Stimulated activated CD4-positive, alpha-beta T cell treated with anti-CD3 and anti-CD28 coated beads, TNF-alpha, amount 100 ng/mL, for 4 hours (primary cell): ENCODE results near the gene ZFYVE9.
"Not testable (repeated sequence)": the region's sequence is repeated elsewhere in the genome, so short reads cannot be mapped to it uniquely, and the experiment has no call there.

Source experiments
- DNase-seq, 3 experiments: peaks; one replicate each; pipeline ENCODE4 v3.0.0-alpha.2; 2020; ENCODE audit warnings: low read depth in 3 of 3

Gene ZFYVE9

GRCh38 chr1:52145137-52145536, 3.2 kb downstream of the ZFYVE9 start:
- no peak for DNase-seq

DNA sequence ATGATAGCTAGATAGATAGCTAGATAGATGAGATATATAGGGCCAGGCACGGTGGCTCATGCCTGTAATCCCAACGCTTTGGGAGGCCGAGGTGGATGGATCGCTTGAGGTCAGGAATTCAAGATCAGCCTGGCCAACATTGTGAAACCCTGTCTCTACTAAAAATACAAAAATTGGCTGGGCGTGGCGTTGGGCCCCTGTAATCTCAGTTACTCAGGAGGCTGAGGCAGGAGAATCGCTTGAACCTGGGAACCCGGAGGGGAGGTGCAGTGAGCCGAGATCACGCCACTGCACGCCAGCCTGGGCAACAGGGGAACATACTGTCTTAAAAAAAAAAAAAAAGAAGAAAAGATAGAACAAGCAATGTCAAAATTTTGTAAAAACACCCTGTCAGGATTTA, 8.6 kb downstream of the ZFYVE9 start:
- DNase-seq = not testable (repeated sequence)

DNA sequence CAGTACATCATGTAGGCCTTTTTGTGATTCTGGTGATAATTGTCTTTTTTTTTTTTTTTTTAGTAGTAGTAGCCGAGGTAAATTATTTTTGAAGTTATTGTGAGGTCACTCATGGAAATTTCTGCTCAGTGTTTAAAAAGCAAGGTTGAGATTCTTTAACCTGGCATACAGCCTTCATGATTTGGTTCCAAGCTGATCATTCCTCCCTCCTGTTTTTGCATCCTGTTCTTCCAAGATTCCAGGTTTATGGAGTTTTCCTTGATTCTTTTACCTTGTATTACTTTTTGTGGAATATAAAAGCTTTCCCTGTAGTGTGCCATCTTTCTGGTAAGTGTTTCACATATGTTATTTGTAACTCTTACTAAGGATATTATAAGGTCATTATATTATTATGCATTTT, 9.1 kb downstream of the ZFYVE9 start:
- no peak for DNase-seq

- DNase-seq = no peak
Measured at GRCh38 chr1:52152572-52152971, 10.7 kb downstream of the ZFYVE9 start.

GRCh38 chr1:52153010-52153409, 11.1 kb downstream of the ZFYVE9 start:
- no peak for DNase-seq

DNA sequence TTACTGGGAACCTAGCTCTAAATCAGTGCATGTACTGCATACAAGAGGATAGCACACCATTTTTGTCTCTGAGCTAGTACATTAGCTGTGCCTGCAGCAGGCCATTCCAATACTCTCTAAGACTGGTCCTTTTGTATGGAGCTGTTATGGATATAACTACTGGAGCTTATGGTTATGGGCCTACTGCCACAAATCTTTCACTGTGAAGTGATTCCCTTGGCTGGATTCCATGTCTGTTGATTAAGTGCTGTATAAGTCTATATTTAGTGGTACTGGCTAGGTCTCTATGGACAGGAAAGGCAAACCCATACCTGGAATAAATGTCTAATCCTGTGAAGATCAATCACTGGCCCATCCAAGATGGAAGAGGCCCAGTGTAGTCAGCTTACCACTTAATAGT, 12.0 kb downstream of the ZFYVE9 start:
- DNase-seq = no peak

DNA sequence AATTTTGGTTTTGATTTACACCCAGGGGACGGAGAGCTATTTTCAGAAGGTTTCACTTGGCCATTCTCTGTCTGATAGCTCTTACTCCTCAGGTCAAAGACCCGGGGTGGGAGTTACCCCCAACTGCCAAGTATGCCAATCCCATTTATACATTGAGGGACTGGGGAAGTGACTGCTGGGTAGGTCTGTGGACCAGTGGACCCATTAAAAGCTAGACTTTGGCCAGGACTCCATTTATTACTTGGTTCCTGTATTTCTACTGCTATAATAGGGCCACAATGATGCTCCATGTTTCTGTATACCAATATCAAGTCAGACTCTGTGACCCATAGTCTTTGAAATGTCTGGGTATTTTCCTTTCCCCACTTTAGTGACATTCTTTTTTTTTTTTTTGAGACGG, 14.6 kb downstream of the ZFYVE9 start:
- DNase-seq = no peak

GRCh38 chr1:52157582-52157981, 15.7 kb downstream of the ZFYVE9 start:
- no peak for DNase-seq

DNA sequence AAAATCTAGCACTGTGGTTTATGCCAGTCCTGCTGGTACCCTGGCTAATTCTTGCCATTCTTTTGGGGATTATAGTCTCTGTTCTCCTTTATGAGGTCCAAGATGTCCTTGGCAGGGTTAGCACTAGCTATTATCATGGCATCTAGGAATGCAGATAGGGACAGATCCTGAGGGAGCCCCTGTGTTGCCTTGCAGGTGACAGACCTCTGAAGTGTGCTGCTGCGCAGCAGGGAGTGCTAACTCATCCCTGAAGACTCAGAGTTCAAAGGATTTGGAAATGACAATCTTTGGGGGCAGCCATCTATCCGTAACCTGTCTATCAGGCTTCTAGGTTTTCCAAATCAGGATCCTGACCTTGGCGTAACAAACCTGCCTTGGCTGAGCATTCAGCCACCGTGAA, 16.3 kb downstream of the ZFYVE9 start:
- DNase-seq = no peak

- no peak for DNase-seq
Measured at GRCh38 chr1:52159033-52159789, 17.3 kb downstream of the ZFYVE9 start.

GRCh38 chr1:52162947-52163346, 21.1 kb downstream of the ZFYVE9 start:
- DNase-seq = no peak

DNA sequence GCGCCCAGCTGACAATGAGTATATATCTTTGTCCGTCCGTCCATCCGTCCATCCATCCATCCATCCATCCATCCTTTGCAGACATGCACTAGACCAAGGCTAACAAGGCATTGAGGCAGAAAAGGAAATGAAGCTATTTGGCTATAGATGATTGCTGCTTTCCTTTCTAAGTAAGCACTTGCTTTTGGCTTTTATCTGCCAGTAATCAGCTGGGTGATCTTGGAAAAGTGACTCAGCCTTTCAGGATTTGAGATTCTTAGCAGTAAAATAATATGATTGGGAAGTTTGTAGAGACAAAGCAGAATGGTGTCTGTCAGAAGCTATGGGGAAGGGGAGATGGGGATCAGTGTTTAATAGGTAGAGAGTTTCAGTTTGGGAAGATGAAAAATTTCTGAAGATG, 22.7 kb downstream of the ZFYVE9 start:
- DNase-seq = no peak

- DNase-seq = no peak
Measured at GRCh38 chr1:52166996-52167753, 25.3 kb downstream of the ZFYVE9 start.

GRCh38 chr1:52168373-52169080, 26.6 kb downstream of the ZFYVE9 start:
- DNase-seq = no peak

DNA sequence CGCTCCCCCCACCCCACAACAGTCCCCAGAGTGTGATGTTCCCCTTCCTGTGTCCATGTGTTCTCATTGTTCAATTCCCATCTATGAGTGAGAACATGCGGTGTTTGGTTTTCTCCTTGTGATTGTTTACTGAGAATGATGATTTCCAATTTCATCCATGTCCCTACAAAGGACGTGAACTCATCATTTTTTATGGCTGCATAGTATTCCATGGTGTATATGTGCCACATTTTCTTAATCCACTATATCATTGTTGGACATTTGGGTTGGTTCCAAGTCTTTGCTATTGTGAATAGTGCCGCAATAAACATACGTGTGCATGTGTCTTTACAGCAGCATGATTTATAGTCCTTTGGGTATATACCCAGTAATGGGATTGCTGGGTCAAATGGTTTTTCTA, 29.3 kb downstream of the ZFYVE9 start:
- DNase-seq = not testable (repeated sequence)

GRCh38 chr1:52179073-52179472, 37.2 kb downstream of the ZFYVE9 start:
- DNase-seq = no peak

GRCh38 chr1:52180176-52180575, 38.3 kb downstream of the ZFYVE9 start:
- no peak for DNase-seq

- not testable (repeated sequence) for DNase-seq
Measured at GRCh38 chr1:52181759-52182158, 39.9 kb downstream of the ZFYVE9 start.

DNA sequence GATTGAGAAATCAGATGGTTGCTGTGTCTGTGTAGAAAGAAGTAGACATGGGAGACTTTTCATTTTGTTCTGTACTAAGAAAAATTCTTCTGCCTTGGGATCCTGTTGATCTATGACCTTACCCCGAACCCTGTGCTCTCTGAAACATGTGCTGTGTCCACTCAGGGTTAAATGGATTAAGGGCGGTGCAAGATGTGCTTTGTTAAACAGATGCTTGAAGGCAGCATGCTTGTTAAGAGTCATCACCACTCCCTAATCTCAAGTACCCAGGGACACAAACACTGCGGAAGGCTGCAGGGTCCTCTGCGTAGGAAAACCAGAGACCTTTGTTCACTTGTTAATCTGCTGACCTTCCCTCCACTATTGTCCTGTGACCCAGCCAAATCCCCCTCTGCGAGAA, 40.4 kb downstream of the ZFYVE9 start:
- not testable (repeated sequence) for DNase-seq

- DNase-seq = no peak
Measured at GRCh38 chr1:52182874-52183400, 41.0 kb downstream of the ZFYVE9 start.

DNA sequence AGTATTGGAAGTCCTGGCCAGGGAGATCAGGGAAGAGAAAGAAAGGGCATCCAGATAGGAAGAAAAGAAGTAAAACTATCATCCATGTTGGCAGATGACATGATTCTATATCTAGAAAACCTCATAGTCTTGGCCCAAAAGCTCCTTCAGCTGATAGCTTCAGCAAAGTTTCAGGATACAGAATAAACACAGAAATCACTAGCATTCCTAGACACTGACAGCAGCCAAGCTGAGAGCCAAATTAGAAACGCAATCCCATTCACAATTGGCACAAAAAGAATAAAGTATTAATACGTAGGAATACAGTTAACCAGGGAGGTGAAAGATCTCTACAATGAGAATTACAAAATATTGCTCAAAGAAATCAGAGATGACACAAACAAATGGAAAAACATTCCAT, 44.6 kb downstream of the ZFYVE9 start:
- no peak for DNase-seq

DNA sequence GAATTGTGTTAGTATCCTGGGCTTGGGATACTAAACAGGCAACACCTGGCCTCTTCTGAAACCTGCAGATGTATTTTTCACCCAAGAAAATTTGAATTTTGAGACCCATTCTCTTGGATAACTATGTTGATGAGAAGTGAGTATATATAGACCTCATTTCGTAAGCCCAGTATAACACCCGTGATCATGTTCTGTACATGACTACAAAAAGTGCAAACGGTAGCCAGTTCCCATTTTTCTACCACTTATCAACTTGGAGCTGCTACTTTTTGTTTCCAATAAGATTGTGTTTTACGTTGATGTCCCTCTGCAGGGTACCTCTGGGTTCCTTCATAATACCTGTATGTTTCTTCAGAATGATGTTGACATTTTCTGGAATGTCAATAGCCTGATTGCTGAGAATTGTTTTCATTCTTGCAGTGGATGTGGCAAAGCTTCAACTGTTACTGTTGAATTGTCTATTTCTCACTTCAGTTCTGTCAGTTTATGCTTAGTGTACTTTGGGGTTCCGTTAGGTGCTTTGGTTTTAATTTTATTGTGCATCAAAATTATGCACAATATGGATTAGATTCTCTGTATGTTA, 48.1 kb downstream of the ZFYVE9 start:
- no peak for DNase-seq
